ENCODE data around the gene ALOX5AP.
A peak's percentile ranks its signal among the peaks of the same experiment; 100 is the strongest.
"Not testable (repeated sequence)": the region's sequence is repeated elsewhere in the genome, so short reads cannot be mapped to it uniquely, and the experiment has no call there.

Gene ALOX5AP

DNA sequence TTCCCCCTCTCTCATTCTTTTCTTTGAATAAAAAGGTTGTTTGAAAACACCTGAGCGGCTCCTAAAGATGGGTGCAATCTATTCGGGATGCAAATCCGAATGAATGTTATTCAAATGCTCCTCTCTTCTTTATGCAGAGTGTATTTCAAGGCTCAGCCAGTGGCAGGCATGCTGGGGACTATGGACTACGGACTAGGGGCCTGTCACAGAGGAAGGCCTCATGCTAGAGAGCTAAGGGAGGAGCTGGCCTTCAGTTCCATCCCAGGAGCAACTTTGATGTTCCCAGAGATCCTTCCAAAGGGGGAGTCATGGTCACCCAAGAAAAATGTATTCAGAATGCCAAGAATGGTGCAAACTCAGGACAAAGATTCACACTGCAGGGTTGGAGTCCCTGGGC, 9.3 kb downstream of the ALOX5AP start:
- TF ChIP-seq GABPA (IDR thresholded peaks at IDR 0.05; ENCODE audit: low read depth), result no peak
- TF ChIP-seq, protein P1, sequence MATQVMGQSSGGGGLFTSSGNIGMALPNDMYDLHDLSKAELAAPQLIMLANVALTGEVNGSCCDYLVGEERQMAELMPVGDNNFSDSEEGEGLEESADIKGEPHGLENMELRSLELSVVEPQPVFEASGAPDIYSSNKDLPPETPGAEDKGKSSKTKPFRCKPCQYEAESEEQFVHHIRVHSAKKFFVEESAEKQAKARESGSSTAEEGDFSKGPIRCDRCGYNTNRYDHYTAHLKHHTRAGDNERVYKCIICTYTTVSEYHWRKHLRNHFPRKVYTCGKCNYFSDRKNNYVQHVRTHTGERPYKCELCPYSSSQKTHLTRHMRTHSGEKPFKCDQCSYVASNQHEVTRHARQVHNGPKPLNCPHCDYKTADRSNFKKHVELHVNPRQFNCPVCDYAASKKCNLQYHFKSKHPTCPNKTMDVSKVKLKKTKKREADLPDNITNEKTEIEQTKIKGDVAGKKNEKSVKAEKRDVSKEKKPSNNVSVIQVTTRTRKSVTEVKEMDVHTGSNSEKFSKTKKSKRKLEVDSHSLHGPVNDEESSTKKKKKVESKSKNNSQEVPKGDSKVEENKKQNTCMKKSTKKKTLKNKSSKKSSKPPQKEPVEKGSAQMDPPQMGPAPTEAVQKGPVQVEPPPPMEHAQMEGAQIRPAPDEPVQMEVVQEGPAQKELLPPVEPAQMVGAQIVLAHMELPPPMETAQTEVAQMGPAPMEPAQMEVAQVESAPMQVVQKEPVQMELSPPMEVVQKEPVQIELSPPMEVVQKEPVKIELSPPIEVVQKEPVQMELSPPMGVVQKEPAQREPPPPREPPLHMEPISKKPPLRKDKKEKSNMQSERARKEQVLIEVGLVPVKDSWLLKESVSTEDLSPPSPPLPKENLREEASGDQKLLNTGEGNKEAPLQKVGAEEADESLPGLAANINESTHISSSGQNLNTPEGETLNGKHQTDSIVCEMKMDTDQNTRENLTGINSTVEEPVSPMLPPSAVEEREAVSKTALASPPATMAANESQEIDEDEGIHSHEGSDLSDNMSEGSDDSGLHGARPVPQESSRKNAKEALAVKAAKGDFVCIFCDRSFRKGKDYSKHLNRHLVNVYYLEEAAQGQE (IDR thresholded peaks at IDR 0.05; ENCODE audit: insufficient replicate concordance, low read depth), result no peak
- no peak for TF ChIP-seq POLR2AphosphoS5 (IDR thresholded peaks at IDR 0.05; ENCODE audit: low read depth)
- TF ChIP-seq, protein P2, sequence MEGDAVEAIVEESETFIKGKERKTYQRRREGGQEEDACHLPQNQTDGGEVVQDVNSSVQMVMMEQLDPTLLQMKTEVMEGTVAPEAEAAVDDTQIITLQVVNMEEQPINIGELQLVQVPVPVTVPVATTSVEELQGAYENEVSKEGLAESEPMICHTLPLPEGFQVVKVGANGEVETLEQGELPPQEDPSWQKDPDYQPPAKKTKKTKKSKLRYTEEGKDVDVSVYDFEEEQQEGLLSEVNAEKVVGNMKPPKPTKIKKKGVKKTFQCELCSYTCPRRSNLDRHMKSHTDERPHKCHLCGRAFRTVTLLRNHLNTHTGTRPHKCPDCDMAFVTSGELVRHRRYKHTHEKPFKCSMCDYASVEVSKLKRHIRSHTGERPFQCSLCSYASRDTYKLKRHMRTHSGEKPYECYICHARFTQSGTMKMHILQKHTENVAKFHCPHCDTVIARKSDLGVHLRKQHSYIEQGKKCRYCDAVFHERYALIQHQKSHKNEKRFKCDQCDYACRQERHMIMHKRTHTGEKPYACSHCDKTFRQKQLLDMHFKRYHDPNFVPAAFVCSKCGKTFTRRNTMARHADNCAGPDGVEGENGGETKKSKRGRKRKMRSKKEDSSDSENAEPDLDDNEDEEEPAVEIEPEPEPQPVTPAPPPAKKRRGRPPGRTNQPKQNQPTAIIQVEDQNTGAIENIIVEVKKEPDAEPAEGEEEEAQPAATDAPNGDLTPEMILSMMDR (IDR thresholded peaks at IDR 0.05; ENCODE audit: insufficient read depth, low read length), result no peak
- TF ChIP-seq SPI1 (IDR thresholded peaks at IDR 0.05; ENCODE audit: borderline replicate concordance, low read depth), result no peak
- Histone ChIP-seq H3K27ac (replicated peaks) (peak overlapping the region; percentile 35), H3K27me3 (ENCODE audit: insufficient read depth, poor library complexity, severe bottlenecking) (no peaks in the 10 kb centered on the region), H3K4me3 (replicated peaks; ENCODE audit: insufficient read depth, low read length) (no peak overlapping the region)
- no peak for DNase-seq (ENCODE audit: low read depth in 1 of 2, low spot score in 1 of 2)

DNA sequence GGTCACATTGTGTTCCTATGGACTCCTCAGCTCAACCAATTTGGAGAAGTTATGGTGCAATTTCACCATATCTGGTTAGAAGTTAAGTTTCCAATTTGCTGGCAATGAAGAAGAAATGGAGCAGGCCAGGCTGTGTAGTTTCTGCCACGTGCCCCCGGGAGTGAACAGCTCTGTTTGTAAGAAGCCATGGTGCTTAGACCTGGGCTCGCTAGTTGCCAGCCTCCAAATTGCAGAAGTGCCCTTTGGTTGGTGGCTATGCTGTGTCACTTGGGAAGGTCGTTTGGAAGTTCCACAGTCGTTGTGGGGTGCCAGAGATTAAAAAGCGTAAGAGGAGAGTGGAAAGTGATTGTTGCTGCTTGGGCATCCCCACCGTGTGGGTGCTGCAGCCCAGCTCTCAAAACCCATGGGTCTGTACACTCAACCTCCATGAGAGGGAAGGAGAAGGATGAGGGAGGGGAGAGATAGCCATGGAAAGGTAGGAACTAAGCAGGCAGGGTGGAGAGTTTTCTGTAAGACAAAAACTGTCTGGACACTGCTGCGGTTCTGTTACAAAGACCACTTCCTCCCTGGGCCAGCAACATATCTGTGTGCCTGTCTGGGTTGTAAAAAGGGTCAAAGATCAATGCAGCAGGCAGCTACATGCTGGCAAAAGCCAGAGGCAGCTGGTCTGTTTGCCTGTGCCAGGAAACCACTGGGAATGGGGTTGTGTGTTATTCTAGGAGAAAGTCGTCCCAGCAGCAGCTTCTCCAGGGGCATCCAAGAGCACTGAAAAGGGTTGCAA, 10.8 kb downstream of the ALOX5AP start:
- no peaks in the 10 kb centered on the region for H3K27me3 ChIP-seq (ENCODE audit: insufficient read depth, poor library complexity, severe bottlenecking)
- H3K4me3 ChIP-seq (replicated peaks; ENCODE audit: insufficient read depth, low read length), result no peak overlapping the region
- DNase-seq (ENCODE audit: low read depth in 1 of 2, low spot score in 1 of 2), result peak in 1 of 2 experiments; percentile 78
- peak overlapping the region; percentile 42 for H3K27ac ChIP-seq (replicated peaks)
- peak; percentile 85 for TF ChIP-seq SPI1 (IDR thresholded peaks at IDR 0.05; ENCODE audit: borderline replicate concordance, low read depth)
- TF ChIP-seq, protein P2 (IDR thresholded peaks at IDR 0.05; ENCODE audit: insufficient read depth, low read length), result no peak
- TF ChIP-seq GABPA (IDR thresholded peaks at IDR 0.05; ENCODE audit: low read depth), result peak; percentile 68

DNA sequence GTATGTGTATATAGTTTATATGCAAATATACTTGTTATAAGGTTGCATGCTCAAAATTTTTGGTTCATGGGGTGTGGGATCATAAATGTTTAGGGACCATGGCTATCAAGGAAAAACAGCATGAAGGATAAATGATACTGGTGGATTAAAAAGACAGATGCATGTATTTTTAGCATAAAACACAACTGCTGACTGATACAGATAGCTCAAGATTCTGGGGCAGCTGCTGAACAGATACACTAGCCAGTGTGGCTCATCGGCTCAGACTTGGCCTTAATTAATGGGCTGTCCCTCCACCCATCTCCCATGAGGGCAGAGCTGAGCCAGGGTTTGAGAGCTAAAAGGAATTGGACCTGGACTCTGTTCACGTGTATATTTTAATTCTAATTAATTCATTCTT, 11.4 kb downstream of the ALOX5AP start:
- no peak overlapping the region for H3K4me3 ChIP-seq (replicated peaks; ENCODE audit: insufficient read depth, low read length)

DNA sequence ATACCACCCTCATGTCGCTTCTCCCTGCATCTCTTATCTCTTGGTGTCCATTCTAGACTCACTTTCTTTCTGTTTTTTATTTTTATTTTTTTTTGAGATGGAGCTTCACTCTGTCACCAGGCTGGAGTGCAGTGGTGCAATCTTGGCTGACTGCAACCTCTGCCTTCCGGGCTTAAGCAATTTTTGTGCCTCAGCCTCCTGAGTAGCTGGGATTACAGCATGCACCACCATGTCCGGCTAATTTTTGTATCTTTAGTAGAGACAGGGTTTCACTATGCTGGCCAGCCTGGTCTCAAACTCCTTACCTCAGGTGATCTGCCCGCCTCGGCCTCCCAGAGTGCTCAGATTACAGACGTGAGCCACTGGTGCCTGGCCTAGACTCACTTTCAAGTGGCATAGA, 12.5 kb downstream of the ALOX5AP start:
- TF ChIP-seq POLR2AphosphoS5 (IDR thresholded peaks at IDR 0.05; ENCODE audit: low read depth), result 0 out of 2 replicates have a peak, but pooled peaks have one; percentile 17
- H3K4me3 ChIP-seq (replicated peaks; ENCODE audit: insufficient read depth, low read length); H3K27me3 ChIP-seq (ENCODE audit: insufficient read depth, poor library complexity, severe bottlenecking): not testable (repeated sequence)
- DNase-seq (ENCODE audit: low read depth in 1 of 2, low spot score in 1 of 2), result peak in 1 of 2 experiments; percentile 88
- peak overlapping the region; percentile 31 for H3K27ac ChIP-seq (replicated peaks)

More for the DNA sequence above, 11.4 kb downstream of the ALOX5AP start:
- TF ChIP-seq GABPA (IDR thresholded peaks at IDR 0.05; ENCODE audit: low read depth) (no peak), SPI1 (IDR thresholded peaks at IDR 0.05; ENCODE audit: borderline replicate concordance, low read depth) (no peak)
- no peak for DNase-seq (ENCODE audit: low read depth in 1 of 2, low spot score in 1 of 2)
- Histone ChIP-seq H3K27ac (replicated peaks) (no peak overlapping the region; the same call in 1 of the 2 replicates), H3K27me3 (ENCODE audit: insufficient read depth, poor library complexity, severe bottlenecking) (no peaks in the 10 kb centered on the region)

DNA sequence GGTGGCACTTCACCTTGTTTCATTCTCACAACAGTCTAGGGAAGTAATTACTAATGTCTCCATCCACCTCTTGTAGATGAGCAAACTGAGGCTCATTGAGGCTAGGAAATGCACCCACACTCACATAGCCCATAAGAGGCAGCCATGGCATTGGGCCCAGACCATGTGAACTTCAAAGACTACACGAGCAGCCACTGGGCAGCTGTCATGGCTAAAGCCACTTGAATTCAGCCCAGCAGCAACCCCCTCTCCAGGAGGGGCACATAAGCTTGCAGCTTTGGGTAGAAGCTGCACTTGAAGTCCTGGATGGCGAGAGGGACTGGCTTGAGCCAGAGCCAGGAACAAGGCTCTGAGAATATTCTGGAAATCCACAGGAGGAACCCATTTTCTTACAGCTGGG, 13.4 kb downstream of the ALOX5AP start:
- TF ChIP-seq SPI1 (IDR thresholded peaks at IDR 0.05; ENCODE audit: borderline replicate concordance, low read depth), result no peak
- TF ChIP-seq POLR2AphosphoS5 (IDR thresholded peaks at IDR 0.05; ENCODE audit: low read depth), result no peak
- TF ChIP-seq GABPA (IDR thresholded peaks at IDR 0.05; ENCODE audit: low read depth), result no peak
- TF ChIP-seq, protein P2 (IDR thresholded peaks at IDR 0.05; ENCODE audit: insufficient read depth, low read length), result no peak
- TF ChIP-seq, protein P1 (IDR thresholded peaks at IDR 0.05; ENCODE audit: insufficient replicate concordance, low read depth), result no peak
- H3K27ac ChIP-seq (replicated peaks), result peak overlapping the region; percentile 28; the same call in 1 of the 2 replicates
- H3K27me3 ChIP-seq (ENCODE audit: insufficient read depth, poor library complexity, severe bottlenecking), result no peaks in the 10 kb centered on the region
- H3K4me3 ChIP-seq (replicated peaks; ENCODE audit: insufficient read depth, low read length), result no peak overlapping the region
- DNase-seq (ENCODE audit: low read depth in 1 of 2, low spot score in 1 of 2), result no peak
